Lower leg skin (tissue), 3 donors: ENCODE results near the gene WWOX.

ENCODE experiments used
- POLR2A ChIP-seq, 2 donors: fragments of 450-650 bp; IDR thresholded peaks; one replicate each; pipeline ENCODE4 v1.6.1; 2016 to 2017; ENCODE audit warnings: antibody characterized with exemption in 2 of 2, mild to moderate bottlenecking in 1 of 2, moderate library complexity in 1 of 2
- TF ChIP-seq, protein P1 (sequence below), 3 donors: fragments of 450-650 bp; IDR thresholded peaks; one replicate each; pipeline ENCODE4 v1.5.1; 2016; ENCODE audit warnings: antibody characterized with exemption in 3 of 3, mild to moderate bottlenecking in 3 of 3, moderate library complexity in 2 of 3

DNA sequence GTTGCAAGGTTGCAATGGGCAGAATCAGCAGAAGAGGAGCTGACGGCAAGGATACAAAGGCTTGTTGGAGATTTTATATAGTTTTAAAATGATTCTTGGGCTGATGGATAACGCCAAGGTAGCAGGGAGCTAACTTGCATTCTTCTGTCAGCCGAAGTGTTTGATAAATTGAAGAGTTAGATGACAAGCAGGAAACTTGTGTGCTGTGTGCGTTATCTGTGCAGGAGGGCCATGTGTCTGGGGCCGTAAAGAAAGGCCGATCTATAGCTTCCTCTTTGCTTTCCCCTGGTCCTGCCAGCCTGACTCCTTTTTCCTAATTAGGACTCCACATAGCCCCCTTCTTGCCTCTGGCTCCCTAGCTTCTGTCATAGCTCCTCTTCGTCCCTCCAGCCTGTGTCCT lies 6.7 kb upstream of the WWOX start:
- TF ChIP-seq, protein P1, sequence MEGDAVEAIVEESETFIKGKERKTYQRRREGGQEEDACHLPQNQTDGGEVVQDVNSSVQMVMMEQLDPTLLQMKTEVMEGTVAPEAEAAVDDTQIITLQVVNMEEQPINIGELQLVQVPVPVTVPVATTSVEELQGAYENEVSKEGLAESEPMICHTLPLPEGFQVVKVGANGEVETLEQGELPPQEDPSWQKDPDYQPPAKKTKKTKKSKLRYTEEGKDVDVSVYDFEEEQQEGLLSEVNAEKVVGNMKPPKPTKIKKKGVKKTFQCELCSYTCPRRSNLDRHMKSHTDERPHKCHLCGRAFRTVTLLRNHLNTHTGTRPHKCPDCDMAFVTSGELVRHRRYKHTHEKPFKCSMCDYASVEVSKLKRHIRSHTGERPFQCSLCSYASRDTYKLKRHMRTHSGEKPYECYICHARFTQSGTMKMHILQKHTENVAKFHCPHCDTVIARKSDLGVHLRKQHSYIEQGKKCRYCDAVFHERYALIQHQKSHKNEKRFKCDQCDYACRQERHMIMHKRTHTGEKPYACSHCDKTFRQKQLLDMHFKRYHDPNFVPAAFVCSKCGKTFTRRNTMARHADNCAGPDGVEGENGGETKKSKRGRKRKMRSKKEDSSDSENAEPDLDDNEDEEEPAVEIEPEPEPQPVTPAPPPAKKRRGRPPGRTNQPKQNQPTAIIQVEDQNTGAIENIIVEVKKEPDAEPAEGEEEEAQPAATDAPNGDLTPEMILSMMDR (IDR thresholded peaks at IDR 0.05) = no peak
- TF ChIP-seq POLR2A (IDR thresholded peaks at IDR 0.05) = no peak
